Glutamatergic neuron (in vitro differentiated cells): ENCODE measurements around the gene SMIM3. TPM values are rescaled to one million over a fixed set of nuclear protein-coding genes. Genes with fewer than 3 reads are reported as not detected.
"Not testable (repeated sequence)": the region's sequence is repeated elsewhere in the genome, so short reads cannot be mapped to it uniquely, and the experiment has no call there.

Experiments used
- DNase-seq: peaks from one replicate; pipeline ENCODE4 v3.0.0; 2022
- H3K27ac Mint-ChIP-seq: one replicate; pipeline ENCODE4 v1.8.0; 2020; ENCODE audit warnings: mild to moderate bottlenecking, mixed read lengths, inconsistent platforms; ENCODE audit not compliant: unreplicated experiment
- H3K27me3 Mint-ChIP-seq: one replicate; pipeline ENCODE4 v1.8.0; 2020; ENCODE audit warnings: mild to moderate bottlenecking, moderate library complexity, mixed read lengths, inconsistent platforms; ENCODE audit not compliant: unreplicated experiment
- H3K36me3 Mint-ChIP-seq: one replicate; pipeline ENCODE4 v1.8.0; 2020; ENCODE audit warnings: mild to moderate bottlenecking, mixed read lengths, inconsistent platforms; ENCODE audit not compliant: unreplicated experiment
- H3K4me1 Mint-ChIP-seq: one replicate; pipeline ENCODE4 v1.8.0; 2020; ENCODE audit warnings: mild to moderate bottlenecking, low read depth, mixed read lengths, inconsistent platforms; ENCODE audit not compliant: unreplicated experiment
- H3K4me3 Mint-ChIP-seq: one replicate; pipeline ENCODE4 v1.8.0; 2020; ENCODE audit warnings: mild to moderate bottlenecking, mixed read lengths, inconsistent platforms; ENCODE audit not compliant: unreplicated experiment
- H3K9me3 Mint-ChIP-seq: one replicate; pipeline ENCODE4 v1.8.0; 2020; ENCODE audit warnings: mild to moderate bottlenecking, moderate library complexity, mixed read lengths, inconsistent platforms; ENCODE audit not compliant: unreplicated experiment
- total RNA-seq: library from RNA; stranded (reverse); fragmentation: NEBNext Ultra II Directional; extraction: Animal tissue kit (Norgen Biotek cat#: 25700); gene quantifications from one replicate; pipeline ENCODE4 v1.2.1, GENCODE V29; 2021; ENCODE audit not compliant: unreplicated experiment
- TF ChIP-seq, protein P1 (sequence below): fragments of 200-600 bp; sonication (generic); IDR thresholded peaks from one replicate; pipeline ENCODE4 v1.5.0; 2021; ENCODE audit not compliant: partially characterized antibody, unreplicated experiment

Gene SMIM3
- total RNA-seq, 1 donor from 2014 or later, result 0.51 TPM

DNA sequence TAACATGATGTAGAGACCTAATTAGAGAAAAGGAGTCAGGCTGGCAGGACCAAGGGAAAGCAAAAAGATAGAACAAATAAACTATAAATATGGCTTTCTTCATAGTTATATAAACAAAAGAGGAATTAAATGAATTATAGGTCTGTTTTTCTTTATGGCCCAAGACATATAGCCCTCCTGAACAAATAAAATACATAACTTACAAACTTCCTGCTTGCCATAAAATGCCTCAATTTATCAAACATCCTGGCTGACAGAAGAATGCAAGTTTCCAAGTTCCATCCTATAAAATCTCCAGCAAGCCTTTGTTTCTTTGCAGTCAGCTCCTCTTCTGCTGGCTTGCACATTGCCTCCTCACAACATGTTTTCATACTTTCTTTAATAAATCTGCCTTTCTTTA, 36.5 kb downstream of the SMIM3 start:
- Mint-ChIP-seq H3K27ac (no peak overlapping the region), H3K36me3 (peaks cover 5% of the 10 kb centered on the region), H3K9me3 (no peaks in the 10 kb centered on the region), H3K27me3 (no peaks in the 10 kb centered on the region), H3K4me3 (no peak overlapping the region), H3K4me1 (no peaks in the 10 kb centered on the region)
- TF ChIP-seq, protein P1, sequence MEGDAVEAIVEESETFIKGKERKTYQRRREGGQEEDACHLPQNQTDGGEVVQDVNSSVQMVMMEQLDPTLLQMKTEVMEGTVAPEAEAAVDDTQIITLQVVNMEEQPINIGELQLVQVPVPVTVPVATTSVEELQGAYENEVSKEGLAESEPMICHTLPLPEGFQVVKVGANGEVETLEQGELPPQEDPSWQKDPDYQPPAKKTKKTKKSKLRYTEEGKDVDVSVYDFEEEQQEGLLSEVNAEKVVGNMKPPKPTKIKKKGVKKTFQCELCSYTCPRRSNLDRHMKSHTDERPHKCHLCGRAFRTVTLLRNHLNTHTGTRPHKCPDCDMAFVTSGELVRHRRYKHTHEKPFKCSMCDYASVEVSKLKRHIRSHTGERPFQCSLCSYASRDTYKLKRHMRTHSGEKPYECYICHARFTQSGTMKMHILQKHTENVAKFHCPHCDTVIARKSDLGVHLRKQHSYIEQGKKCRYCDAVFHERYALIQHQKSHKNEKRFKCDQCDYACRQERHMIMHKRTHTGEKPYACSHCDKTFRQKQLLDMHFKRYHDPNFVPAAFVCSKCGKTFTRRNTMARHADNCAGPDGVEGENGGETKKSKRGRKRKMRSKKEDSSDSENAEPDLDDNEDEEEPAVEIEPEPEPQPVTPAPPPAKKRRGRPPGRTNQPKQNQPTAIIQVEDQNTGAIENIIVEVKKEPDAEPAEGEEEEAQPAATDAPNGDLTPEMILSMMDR, result no peak
- DNase-seq, result no peak

DNA sequence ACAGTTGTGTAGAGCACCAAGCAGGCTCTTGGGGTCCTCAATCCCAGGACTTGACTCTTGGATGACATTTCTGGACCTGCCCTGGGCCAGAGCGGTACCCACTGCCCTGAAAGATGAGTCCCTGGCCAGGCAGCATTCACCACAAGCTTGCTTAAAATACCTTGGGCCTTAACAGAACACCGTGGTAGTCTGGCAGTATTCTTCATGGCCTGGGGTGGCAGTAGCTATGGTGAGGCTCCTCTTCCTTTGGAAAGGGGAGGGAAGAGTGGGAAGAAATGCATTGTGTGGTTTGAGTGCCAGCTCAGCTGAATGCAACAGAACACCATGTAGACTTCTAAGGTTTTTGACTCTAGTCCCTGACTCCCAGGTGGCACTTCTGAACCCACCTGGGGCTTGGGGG, 38.4 kb downstream of the SMIM3 start:
- H3K36me3 Mint-ChIP-seq, result peaks cover 5% of the 10 kb centered on the region
- TF ChIP-seq, protein P1, result no peak
- H3K27ac Mint-ChIP-seq, result no peak overlapping the region
- no peaks in the 10 kb centered on the region for H3K4me1 Mint-ChIP-seq
- no peaks in the 10 kb centered on the region for H3K9me3 Mint-ChIP-seq
- no peak overlapping the region for H3K4me3 Mint-ChIP-seq
- no peaks in the 10 kb centered on the region for H3K27me3 Mint-ChIP-seq
- no peak for DNase-seq

DNA sequence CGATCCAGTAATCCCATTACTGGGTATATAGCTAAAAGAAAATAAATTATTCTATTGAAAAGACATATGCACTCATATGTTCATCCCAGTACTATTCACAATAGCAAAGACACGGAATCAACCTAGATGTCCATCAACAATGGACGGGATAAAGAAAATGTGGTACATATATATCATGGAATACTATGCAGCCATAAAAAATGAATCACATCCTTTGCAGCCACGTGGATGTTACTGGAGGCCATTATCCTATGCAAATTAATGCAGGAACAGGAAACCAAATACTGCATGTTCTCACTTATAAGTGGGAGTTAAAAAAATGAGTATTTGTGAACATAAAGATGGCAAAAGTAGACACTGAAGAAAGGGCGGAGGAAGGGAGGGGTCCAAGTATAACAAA, 51.2 kb downstream of the SMIM3 start:
- Mint-ChIP-seq H3K27ac (no peak overlapping the region), H3K27me3 (no peaks in the 10 kb centered on the region), H3K4me3 (no peak overlapping the region), H3K4me1 (no peaks in the 10 kb centered on the region), H3K36me3 (peaks cover 8% of the 10 kb centered on the region), H3K9me3 (peaks cover 3% of the 10 kb centered on the region)
- DNase-seq, result no peak
- TF ChIP-seq, protein P1, result no peak

DNA sequence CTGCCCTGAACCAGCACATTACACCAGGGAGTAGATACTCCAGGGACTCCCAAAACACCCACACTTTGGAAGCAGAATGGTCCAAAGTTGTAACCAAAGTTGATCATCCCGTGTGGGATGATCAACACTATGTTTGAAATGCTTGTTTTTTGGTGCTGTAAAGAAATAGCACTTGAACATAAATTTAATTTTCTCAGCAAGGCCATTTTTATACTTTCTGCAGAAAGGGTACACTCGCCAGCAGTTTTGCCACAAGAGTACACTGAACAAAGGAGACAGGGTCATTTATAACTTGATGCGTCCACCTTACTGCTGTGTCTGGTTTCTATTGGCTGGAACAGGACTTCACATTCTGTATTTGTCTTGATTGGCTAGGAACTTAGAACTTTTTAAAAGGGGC, 53.3 kb downstream of the SMIM3 start:
- H3K27ac Mint-ChIP-seq, H3K4me1 Mint-ChIP-seq, H3K9me3 Mint-ChIP-seq, DNase-seq, H3K36me3 Mint-ChIP-seq, H3K27me3 Mint-ChIP-seq, H3K4me3 Mint-ChIP-seq: not testable (repeated sequence)

DNA sequence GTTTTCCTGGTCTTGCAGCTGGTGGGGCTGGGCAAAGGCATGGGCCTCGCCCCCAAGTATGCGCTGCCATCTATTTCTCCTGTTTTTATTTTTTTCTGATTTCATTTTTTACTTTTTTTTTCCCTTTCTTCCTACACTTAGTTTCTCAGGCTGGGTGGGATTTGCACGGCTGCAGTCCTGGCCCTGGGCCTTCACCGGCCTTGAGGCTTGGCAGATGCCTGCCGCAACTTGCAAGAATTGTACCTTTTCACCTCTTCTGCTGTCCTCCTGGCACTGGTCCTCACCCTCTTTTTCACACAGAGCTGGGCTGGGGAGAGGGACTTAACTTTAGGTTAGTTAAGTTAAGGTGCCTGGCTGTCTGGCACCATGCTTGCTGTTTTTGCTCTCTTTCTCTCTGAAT, 57.5 kb downstream of the SMIM3 start:
- Mint-ChIP-seq H3K27ac (no peak overlapping the region), H3K4me1 (no peaks in the 10 kb centered on the region), H3K36me3 (peaks cover 8% of the 10 kb centered on the region), H3K4me3 (no peak overlapping the region), H3K9me3 (peaks cover 3% of the 10 kb centered on the region), H3K27me3 (no peaks in the 10 kb centered on the region)
- TF ChIP-seq, protein P1, result no peak
- no peak for DNase-seq

DNA sequence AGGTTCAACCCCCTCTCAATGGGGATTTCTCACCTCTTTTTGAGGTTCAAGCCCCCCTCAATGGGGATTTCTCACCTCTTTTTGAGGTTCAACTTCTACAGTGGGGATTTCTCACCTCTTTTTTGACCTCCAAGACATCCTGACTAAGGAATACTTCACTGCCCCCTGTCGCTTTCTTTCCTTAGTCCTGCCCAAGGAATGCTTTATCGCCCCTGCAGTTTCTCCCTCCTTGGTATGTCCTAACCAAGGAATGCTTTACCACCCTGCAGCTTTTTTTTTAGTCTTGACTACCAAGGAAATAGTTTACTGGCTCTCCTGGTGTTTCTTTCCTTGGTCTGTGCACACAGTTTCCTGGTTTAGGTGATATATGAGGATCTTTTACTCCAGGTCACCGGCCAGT, 58.1 kb downstream of the SMIM3 start:
- no peaks in the 10 kb centered on the region for H3K4me1 Mint-ChIP-seq

DNA sequence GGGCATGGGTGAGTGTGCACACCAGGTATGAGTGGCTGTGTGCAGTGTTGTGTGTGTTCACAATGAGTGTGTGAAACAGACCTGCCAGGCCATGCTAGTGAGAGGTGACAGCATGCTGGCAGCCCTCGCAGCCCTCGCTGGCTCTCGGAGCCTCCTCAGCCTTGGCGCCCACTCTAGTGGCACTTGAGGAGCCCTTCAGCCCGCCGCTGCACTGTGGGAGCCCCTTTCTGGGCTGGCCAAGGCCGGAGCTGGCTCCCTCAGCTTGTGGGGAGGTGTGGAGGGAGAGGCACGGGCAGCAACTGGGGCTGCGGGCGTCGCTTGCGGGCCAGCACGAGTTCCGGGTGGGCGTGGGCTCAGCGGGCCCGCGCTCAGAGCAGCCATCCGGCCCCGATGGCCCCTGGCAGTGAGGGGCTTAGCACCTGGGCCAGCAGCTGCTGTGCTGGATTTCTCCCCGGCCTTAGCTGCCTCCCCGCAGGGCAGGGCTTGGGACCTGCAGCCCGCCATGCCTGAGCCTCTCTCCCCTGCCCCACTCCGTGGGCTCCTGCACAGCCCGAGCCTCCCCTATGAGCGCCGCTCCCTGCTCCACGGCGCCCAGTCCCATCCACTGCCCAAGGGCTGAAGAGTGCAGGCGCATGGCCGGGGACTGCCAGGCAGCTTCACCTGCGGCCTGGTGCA, 66.8 kb downstream of the SMIM3 start:
- not testable (repeated sequence) for H3K36me3 Mint-ChIP-seq, H3K9me3 Mint-ChIP-seq, DNase-seq, H3K4me1 Mint-ChIP-seq, H3K27me3 Mint-ChIP-seq, H3K4me3 Mint-ChIP-seq, H3K27ac Mint-ChIP-seq

More for the DNA sequence above, 58.1 kb downstream of the SMIM3 start:
- H3K4me3 Mint-ChIP-seq, result no peak overlapping the region
- no peaks in the 10 kb centered on the region for H3K27me3 Mint-ChIP-seq
- H3K9me3 Mint-ChIP-seq, result peaks cover 3% of the 10 kb centered on the region
- H3K27ac Mint-ChIP-seq, result no peak overlapping the region
- H3K36me3 Mint-ChIP-seq, result peaks cover 8% of the 10 kb centered on the region
- no peak for DNase-seq
- TF ChIP-seq, protein P1, result no peak

DNA sequence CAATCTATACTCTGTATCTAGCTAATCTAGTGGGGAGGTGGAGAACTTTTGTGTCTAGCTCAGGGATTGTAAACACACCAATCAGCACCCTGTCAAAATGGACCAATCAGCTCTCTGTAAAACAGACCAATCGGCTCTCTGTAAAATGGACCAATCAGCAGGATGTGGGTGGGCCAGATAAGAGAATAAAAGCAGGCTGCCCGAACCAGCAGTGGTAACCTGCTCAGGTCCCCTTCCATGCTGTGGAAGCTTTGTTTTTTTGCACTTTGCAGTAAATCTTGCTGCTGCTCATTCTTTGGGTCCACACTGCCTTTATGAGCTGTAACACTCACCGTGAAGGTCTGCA, 67.7 kb downstream of the SMIM3 start, which contains the start of gene IRGM:
IRGM (plus strand) TSS at position 214 of the 346 bp plus-strand sequence. CDS start 1,603 bp downstream, outside the sequence.
- H3K4me3 Mint-ChIP-seq, H3K27ac Mint-ChIP-seq, H3K36me3 Mint-ChIP-seq, H3K4me1 Mint-ChIP-seq, DNase-seq, H3K27me3 Mint-ChIP-seq, H3K9me3 Mint-ChIP-seq: not testable (repeated sequence)
